ENCODE results near the gene RABL2A.
"Not testable (repeated sequence)": the region's sequence is repeated elsewhere in the genome, so short reads cannot be mapped to it uniquely, and the experiment has no call there.

The RABL2A gene

GRCh38 chr2:113652599-113652998, 25.5 kb downstream of the RABL2A start:
- in situ Hi-C loops (cut with MboI; ENCODE audit: low sequenced_read_pairs, unreplicated experiment); DNase-seq (ENCODE audit: low spot score): not testable (repeated sequence)

- DNase-seq (ENCODE audit: low spot score); in situ Hi-C loops (cut with MboI; ENCODE audit: low sequenced_read_pairs, unreplicated experiment): not testable (repeated sequence)
These were observed 29.1 kb downstream of the RABL2A start for GRCh38 chr2:113656031-113656624.

DNA sequence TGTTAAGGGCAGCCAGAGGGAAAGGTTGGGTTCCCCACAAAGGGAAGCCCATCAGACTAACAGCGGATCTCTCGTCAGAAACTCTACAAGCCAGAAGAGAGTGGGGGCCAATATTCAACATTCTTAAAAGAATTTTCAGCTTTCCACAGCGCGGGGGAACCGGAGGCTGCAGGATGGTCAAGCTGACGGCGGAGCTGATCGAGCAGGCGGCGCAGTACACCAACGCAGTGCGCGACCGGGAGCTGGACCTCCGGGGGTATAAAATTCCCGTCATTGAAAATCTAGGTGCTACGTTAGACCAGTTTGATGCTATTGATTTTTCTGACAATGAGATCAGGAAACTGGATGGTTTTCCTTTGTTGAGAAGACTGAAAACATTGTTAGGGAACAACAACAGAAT, 30.7 kb downstream of the RABL2A start:
- DNase-seq (ENCODE audit: low spot score); in situ Hi-C loops (cut with MboI; ENCODE audit: low sequenced_read_pairs, unreplicated experiment): not testable (repeated sequence)

- in situ Hi-C loops (cut with MboI; ENCODE audit: low sequenced_read_pairs, unreplicated experiment); DNase-seq (ENCODE audit: low spot score): not testable (repeated sequence)
These were observed 36.4 kb downstream of the RABL2A start for GRCh38 chr2:113663285-113664060.

DNA sequence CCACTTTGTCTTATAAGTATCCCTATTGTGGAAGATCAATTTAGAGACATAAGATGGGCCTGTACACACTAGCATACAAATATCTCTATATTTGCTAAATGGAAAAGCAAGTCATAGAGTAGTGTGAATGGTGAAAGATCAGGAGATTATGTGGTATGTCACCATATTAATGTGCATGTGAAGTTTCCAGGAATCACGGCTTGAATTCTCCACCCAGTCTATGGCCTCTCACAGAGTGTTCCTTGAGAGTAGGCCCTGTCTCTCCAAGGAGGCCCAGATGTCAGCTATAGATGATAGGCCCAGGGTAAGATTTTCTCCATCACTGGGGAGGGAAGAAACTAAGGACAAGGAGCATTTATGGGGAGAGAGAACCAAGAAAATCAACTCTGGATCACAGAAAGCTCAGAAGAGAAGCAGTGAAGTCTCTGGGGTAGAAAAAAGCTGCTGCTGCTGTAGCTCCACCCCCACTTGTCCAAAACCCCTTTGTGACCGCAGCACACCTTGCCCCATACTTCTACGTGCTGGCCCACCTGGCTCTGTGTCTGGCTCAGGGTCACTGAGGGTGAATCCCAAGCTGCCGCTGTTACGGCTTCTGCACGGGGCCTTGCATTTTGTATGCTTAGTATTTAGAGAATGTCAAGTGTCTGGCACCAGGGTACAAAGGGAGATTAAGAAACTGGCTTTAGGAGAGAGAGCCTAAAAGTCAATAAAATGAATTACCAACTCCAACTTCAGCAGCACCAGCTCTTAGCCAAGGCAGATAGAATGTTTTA, 37.9 kb downstream of the RABL2A start:
- DNase-seq (ENCODE audit: low spot score); in situ Hi-C loops (cut with MboI; ENCODE audit: low sequenced_read_pairs, unreplicated experiment): not testable (repeated sequence)

DNA sequence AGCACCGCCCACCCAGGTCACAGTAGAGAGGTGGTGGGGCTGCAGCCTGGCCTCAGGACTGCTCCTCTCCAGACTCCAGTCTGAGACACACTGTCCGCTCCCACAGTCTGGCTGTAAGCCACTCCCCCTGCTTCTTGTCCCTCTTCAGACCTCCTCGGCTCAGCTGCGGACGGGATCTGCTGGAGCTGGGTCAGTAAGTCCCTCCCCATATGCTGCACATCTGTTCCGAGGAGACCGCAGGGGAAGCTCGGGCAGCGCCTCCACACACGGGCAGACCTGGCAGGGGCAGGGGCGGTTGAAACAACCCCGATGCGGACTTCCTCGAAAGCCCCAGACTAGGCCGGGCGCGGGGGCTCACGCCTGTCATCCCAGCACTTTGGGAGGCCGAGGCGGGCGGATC, 41.9 kb downstream of the RABL2A start:
- in situ Hi-C loops (cut with MboI; ENCODE audit: low sequenced_read_pairs, unreplicated experiment); DNase-seq (ENCODE audit: low spot score): not testable (repeated sequence)

GRCh38 chr2:113672326-113672932, 45.4 kb downstream of the RABL2A start:
- TF ChIP-seq, protein P1, sequence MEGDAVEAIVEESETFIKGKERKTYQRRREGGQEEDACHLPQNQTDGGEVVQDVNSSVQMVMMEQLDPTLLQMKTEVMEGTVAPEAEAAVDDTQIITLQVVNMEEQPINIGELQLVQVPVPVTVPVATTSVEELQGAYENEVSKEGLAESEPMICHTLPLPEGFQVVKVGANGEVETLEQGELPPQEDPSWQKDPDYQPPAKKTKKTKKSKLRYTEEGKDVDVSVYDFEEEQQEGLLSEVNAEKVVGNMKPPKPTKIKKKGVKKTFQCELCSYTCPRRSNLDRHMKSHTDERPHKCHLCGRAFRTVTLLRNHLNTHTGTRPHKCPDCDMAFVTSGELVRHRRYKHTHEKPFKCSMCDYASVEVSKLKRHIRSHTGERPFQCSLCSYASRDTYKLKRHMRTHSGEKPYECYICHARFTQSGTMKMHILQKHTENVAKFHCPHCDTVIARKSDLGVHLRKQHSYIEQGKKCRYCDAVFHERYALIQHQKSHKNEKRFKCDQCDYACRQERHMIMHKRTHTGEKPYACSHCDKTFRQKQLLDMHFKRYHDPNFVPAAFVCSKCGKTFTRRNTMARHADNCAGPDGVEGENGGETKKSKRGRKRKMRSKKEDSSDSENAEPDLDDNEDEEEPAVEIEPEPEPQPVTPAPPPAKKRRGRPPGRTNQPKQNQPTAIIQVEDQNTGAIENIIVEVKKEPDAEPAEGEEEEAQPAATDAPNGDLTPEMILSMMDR (IDR thresholded peaks at IDR 0.05; ENCODE audit: borderline replicate concordance, control extremely low read depth, extremely low read depth, insufficient read depth, missing control alignments) = no peak
- in situ Hi-C loops (cut with MboI; ENCODE audit: low sequenced_read_pairs, unreplicated experiment) = no loop called here
- DNase-seq (ENCODE audit: low spot score) = no peak

DNA sequence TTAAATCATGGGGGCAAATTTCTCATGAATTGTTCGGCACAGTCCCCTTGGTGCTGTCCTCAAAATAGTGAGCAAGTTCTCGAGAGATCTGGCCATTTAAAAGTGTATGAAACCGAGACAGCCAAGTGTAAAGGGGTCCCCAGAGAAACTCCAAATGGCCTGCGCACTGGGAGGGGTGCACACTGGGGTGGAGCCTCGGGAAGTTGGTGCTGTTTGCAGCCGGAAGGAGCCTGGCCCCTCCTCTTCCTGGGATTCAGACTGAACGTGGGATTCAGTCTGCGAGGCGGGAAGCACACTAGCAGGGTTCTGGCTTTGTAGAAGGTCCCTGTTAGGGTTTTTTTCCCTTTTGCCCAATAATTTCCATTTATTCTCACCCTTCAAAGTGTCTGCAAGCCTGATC, 48.8 kb downstream of the RABL2A start:
- TF ChIP-seq, protein P1 (IDR thresholded peaks at IDR 0.05; ENCODE audit: borderline replicate concordance, control extremely low read depth, extremely low read depth, insufficient read depth, missing control alignments) = no peak
- no peak for DNase-seq (ENCODE audit: low spot score)
- in situ Hi-C loops (cut with MboI; ENCODE audit: low sequenced_read_pairs, unreplicated experiment) = no loop called here

GRCh38 chr2:113676623-113677266, 49.7 kb downstream of the RABL2A start:
- in situ Hi-C loops (cut with MboI; ENCODE audit: low sequenced_read_pairs, unreplicated experiment) = no loop called here
- DNase-seq (ENCODE audit: low spot score) = no peak
- TF ChIP-seq, protein P1 (IDR thresholded peaks at IDR 0.05; ENCODE audit: borderline replicate concordance, control extremely low read depth, extremely low read depth, insufficient read depth, missing control alignments) = no peak
